ENCODE data around the gene TBC1D32.
"Not testable (repeated sequence)": the region's sequence is repeated elsewhere in the genome, so short reads cannot be mapped to it uniquely, and the experiment has no call there.

TBC1D32 gene

GRCh38 chr6:121334299-121335086 lies at the start of gene TBC1D32:
Gene TBC1D32, minus strand, starts transcription at chr6:121334480. Its CDS starts 50 bp downstream, at chr6:121334430.
- DNase-seq (ENCODE audit: low spot score) = peak; percentile 98

GRCh38 chr6:121383478-121383877 lies 49.2 kb upstream of the TBC1D32 start:
- no peak for DNase-seq (ENCODE audit: low spot score)

GRCh38 chr6:121382467-121383121 lies 48.3 kb upstream of the TBC1D32 start:
- no peak for DNase-seq (ENCODE audit: low spot score)

- DNase-seq (ENCODE audit: low spot score) = no peak
Measured at GRCh38 chr6:121376411-121376810, 42.1 kb upstream of the TBC1D32 start.

GRCh38 chr6:121374219-121374618 lies 39.9 kb upstream of the TBC1D32 start:
- DNase-seq (ENCODE audit: low spot score) = not testable (repeated sequence)

- no peak for DNase-seq (ENCODE audit: low spot score)
Measured at GRCh38 chr6:121365536-121366521, 31.5 kb upstream of the TBC1D32 start.

GRCh38 chr6:121356575-121356974 lies 22.3 kb upstream of the TBC1D32 start:
- DNase-seq (ENCODE audit: low spot score) = no peak

GRCh38 chr6:121354764-121355163 lies 20.5 kb upstream of the TBC1D32 start:
- DNase-seq (ENCODE audit: low spot score) = no peak

- DNase-seq (ENCODE audit: low spot score) = no peak
Measured at GRCh38 chr6:121352941-121353340, 18.7 kb upstream of the TBC1D32 start.

- no peak for DNase-seq (ENCODE audit: low spot score)
Measured at GRCh38 chr6:121351916-121352315, 17.6 kb upstream of the TBC1D32 start.

- no peak for DNase-seq (ENCODE audit: low spot score)
Measured at GRCh38 chr6:121349596-121349995, 15.3 kb upstream of the TBC1D32 start.

GRCh38 chr6:121347484-121347883 lies 13.2 kb upstream of the TBC1D32 start:
- no peak for DNase-seq (ENCODE audit: low spot score)

- DNase-seq (ENCODE audit: low spot score) = no peak
Measured at GRCh38 chr6:121344539-121344938, 10.3 kb upstream of the TBC1D32 start.

- DNase-seq (ENCODE audit: low spot score) = no peak
Measured at GRCh38 chr6:121339639-121340226, 5.5 kb upstream of the TBC1D32 start.

- no peak for DNase-seq (ENCODE audit: low spot score)
Measured at GRCh38 chr6:121338956-121339355, 4.7 kb upstream of the TBC1D32 start.

GRCh38 chr6:121338366-121338765 lies 4.1 kb upstream of the TBC1D32 start:
- DNase-seq (ENCODE audit: low spot score) = no peak

- DNase-seq (ENCODE audit: low spot score) = no peak
Measured at GRCh38 chr6:121335087-121336008, 1.1 kb upstream of the TBC1D32 start.

- not testable (repeated sequence) for DNase-seq (ENCODE audit: low spot score)
Measured at GRCh38 chr6:121333694-121334093, 586 bp downstream of the TBC1D32 start.

- DNase-seq (ENCODE audit: low spot score) = no peak
Measured at GRCh38 chr6:121333196-121333595, 1.1 kb downstream of the TBC1D32 start.

- DNase-seq (ENCODE audit: low spot score) = no peak
Measured at GRCh38 chr6:121330516-121330915, 3.8 kb downstream of the TBC1D32 start.

GRCh38 chr6:121321282-121321681 lies 13.0 kb downstream of the TBC1D32 start:
- no peak for DNase-seq (ENCODE audit: low spot score)
